PC-9 (cell line): ENCODE data around the gene CORIN. TPM values are rescaled to one million over a fixed set of nuclear protein-coding genes. Genes with fewer than 3 reads are reported as not detected.

Experiments used
- BruUV-seq: library from RNA; stranded (reverse); fragments of 400-500 nt; replicated peaks from 2 replicates; lab custom pipeline; 2021; lab: Mats Ljungman, UMichigan
- CTCF ChIA-PET: fragments of 300-600 bp; sonication (Branson Sonifier 250); formaldehyde crosslinking; loops from one replicate; lab custom pipeline; 2022; ENCODE audit warnings: antibody characterized with exemption; lab: Charles Lee
- POLR2A ChIA-PET: fragments of 300-600 bp; sonication (Branson Sonifier 250); formaldehyde crosslinking; loops from one replicate; lab custom pipeline; 2022; ENCODE audit warnings: antibody characterized with exemption; ENCODE audit not compliant: unreplicated experiment; lab: Charles Lee
- DNase-seq, 2 experiments: peaks; one replicate each; pipeline versions ENCODE4 v3.0.0 to v3.0.0-alpha.2; 2015 to 2022; ENCODE audit warnings: mixed read lengths in 1 of 2
- H2AFZ ChIP-seq: fragments of 200-600 bp; sonication (generic); 2 replicates; pipeline ENCODE4 v1.8.1; 2017; ENCODE audit warnings: antibody characterized with exemption
- H3F3A ChIP-seq: fragments of 200-600 bp; sonication (generic); 2 replicates; pipeline ENCODE4 v1.8.1; 2017; ENCODE audit warnings: antibody characterized with exemption, mild to moderate bottlenecking, low read depth; ENCODE audit not compliant: insufficient read depth
- H3K27ac ChIP-seq: fragments of 200-600 bp; sonication (generic); 2 replicates; pipeline ENCODE4 v1.6.1; 2016; ENCODE audit warnings: mixed run types
- H3K27me3 ChIP-seq: fragments of 200-600 bp; sonication (generic); 2 replicates; pipeline ENCODE4 v1.6.1; 2016; ENCODE audit warnings: low read depth, mixed run types; ENCODE audit not compliant: insufficient read depth
- H3K36me3 ChIP-seq: fragments of 200-600 bp; sonication (generic); 2 replicates; pipeline ENCODE4 v1.6.1; 2016; ENCODE audit warnings: low read depth, mixed run types
- H3K4me1 ChIP-seq: fragments of 200-600 bp; sonication (generic); replicated peaks from 2 replicates; pipeline ENCODE4 v1.6.1; 2016; ENCODE audit warnings: mixed run types; ENCODE audit not compliant: insufficient read depth
- H3K4me2 ChIP-seq: fragments of 200-600 bp; sonication (generic); 2 replicates; pipeline ENCODE4 v1.6.1; 2017; ENCODE audit warnings: mixed run types
- H3K4me3 ChIP-seq: fragments of 200-600 bp; sonication (generic); 2 replicates; pipeline ENCODE4 v1.6.1; 2016; ENCODE audit warnings: mixed run types
- H3K79me2 ChIP-seq: fragments of 200-600 bp; sonication (generic); 2 replicates; pipeline ENCODE4 v1.6.1; 2017; ENCODE audit warnings: low read depth, mixed run types
- H3K9me2 ChIP-seq: fragments of 200-600 bp; sonication (generic); 2 replicates; pipeline ENCODE4 v1.8.1; 2017; ENCODE audit warnings: mild to moderate bottlenecking; ENCODE audit not compliant: insufficient read depth
- H3K9me3 ChIP-seq: fragments of 200-600 bp; sonication (generic); 2 replicates; pipeline ENCODE4 v1.8.1; 2016; ENCODE audit warnings: low read depth; ENCODE audit not compliant: insufficient read depth
- H4K20me1 ChIP-seq: fragments of 200-600 bp; sonication (generic); 2 replicates; pipeline ENCODE4 v1.8.1; 2017; ENCODE audit not compliant: insufficient read depth
- CTCF ChIP-seq: fragments of 200-600 bp; sonication (generic); conservative IDR thresholded peaks from 2 replicates; pipeline ENCODE4 v1.6.1; 2017; ENCODE audit warnings: mixed run types, antibody characterized with exemption, mild to moderate bottlenecking, moderate library complexity
- EZH2 ChIP-seq: fragments of 200-600 bp; sonication (generic); IDR thresholded peaks from 2 replicates; pipeline ENCODE4 v1.8.0; 2017; ENCODE audit warnings: antibody characterized with exemption, low read depth
- intact Hi-C: fragments of 100-400 bp; cut with micrococcal nuclease; formaldehyde crosslinking; loops from one replicate; pipeline ENCODE4 v1.10.0; 2022; ENCODE audit not compliant: unreplicated experiment
- total RNA-seq: library from RNA; stranded (reverse); gene quantifications from 2 replicates; pipeline ENCODE4 v1.2.3, GENCODE V29; 2021

Gene CORIN
- total RNA-seq, 1 experiment from 2014 or later: not detected

GRCh38 chr4:47750788-47751187 is 87.1 kb downstream of the CORIN start:
- no peaks in the 10 kb centered on the region for H3F3A ChIP-seq
- H4K20me1 ChIP-seq: no peaks in the 10 kb centered on the region
- no TSS peak for BruUV-seq
- no peaks in the 10 kb centered on the region for H3K9me3 ChIP-seq
- no peaks in the 10 kb centered on the region for H3K79me2 ChIP-seq
- CTCF ChIA-PET: no interaction called here
- H3K4me1 ChIP-seq: no peaks in the 10 kb centered on the region
- H3K4me3 ChIP-seq: no peak overlapping the region
- intact Hi-C loops: no loop called here
- no peak overlapping the region for H2AFZ ChIP-seq
- no peaks in the 10 kb centered on the region for H3K27me3 ChIP-seq
- H3K9me2 ChIP-seq: no peaks in the 10 kb centered on the region
- no peaks in the 10 kb centered on the region for H3K36me3 ChIP-seq
- DNase-seq: no peak
- POLR2A ChIA-PET: no interaction called here
- H3K4me2 ChIP-seq: no peak overlapping the region
- TF ChIP-seq CTCF (no peak), EZH2 (no peak)
- H3K27ac ChIP-seq: no peak overlapping the region

- Histone ChIP-seq H2AFZ (no peak overlapping the region), H3K79me2 (no peaks in the 10 kb centered on the region), H3K27ac (no peak overlapping the region), H3K4me3 (no peak overlapping the region), H4K20me1 (no peaks in the 10 kb centered on the region), H3K4me2 (no peak overlapping the region), H3K36me3 (no peaks in the 10 kb centered on the region), H3K4me1 (no peaks in the 10 kb centered on the region), H3F3A (no peaks in the 10 kb centered on the region), H3K27me3 (no peaks in the 10 kb centered on the region), H3K9me3 (no peaks in the 10 kb centered on the region), H3K9me2 (no peaks in the 10 kb centered on the region)
- intact Hi-C loops: no loop called here
- ChIA-PET CTCF (no interaction called here), POLR2A (no interaction called here)
- no peak for TF ChIP-seq CTCF
- no peak for TF ChIP-seq EZH2
- BruUV-seq: no TSS peak
- no peak for DNase-seq
Measured at GRCh38 chr4:47749858-47750257, 88.0 kb downstream of the CORIN start.

GRCh38 chr4:47749060-47749459 is 88.8 kb downstream of the CORIN start:
- BruUV-seq: no TSS peak
- no peaks in the 10 kb centered on the region for H3K36me3 ChIP-seq
- intact Hi-C loops: no loop called here

More at GRCh38 chr4:47749060-47749459, 88.8 kb downstream of the CORIN start:
- Histone ChIP-seq H3K27me3 (no peaks in the 10 kb centered on the region), H3K4me1 (no peaks in the 10 kb centered on the region), H3F3A (no peaks in the 10 kb centered on the region), H2AFZ (no peak overlapping the region), H3K27ac (no peak overlapping the region), H3K9me2 (no peaks in the 10 kb centered on the region), H4K20me1 (no peaks in the 10 kb centered on the region), H3K79me2 (no peaks in the 10 kb centered on the region), H3K4me2 (no peak overlapping the region), H3K4me3 (no peak overlapping the region), H3K9me3 (no peaks in the 10 kb centered on the region)
- ChIA-PET CTCF (no interaction called here), POLR2A (no interaction called here)
- DNase-seq: no peak
- TF ChIP-seq EZH2: no peak
- TF ChIP-seq CTCF: no peak
